GM18498 (cell line): ENCODE measurements around the gene ZNF446.

Experiments used
- ATAC-seq: cut with Tn5 transposase; IDR thresholded peaks from one replicate; pipeline ENCODE4 v1.9.1; 2021; ENCODE audit warnings: mild to moderate bottlenecking, moderate library complexity; ENCODE audit not compliant: unreplicated experiment

Gene ZNF446

DNA sequence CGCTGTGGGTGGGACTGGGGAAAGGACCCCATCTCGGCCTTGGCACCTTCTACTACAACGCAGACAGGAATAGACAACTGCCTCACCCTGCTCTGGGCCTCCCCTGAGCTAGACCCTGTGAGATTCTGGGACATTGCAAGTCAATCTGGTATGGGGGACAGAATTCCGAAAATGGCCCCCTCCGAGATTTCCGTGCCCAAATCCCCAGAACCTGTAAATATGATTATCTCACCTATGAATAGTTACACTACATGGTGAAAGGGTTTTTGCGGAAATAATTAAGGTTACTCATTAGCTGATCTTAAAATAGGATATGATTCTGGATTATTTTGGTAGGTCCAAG lies 44.1 kb downstream of the ZNF446 start:
- no peak for ATAC-seq

DNA sequence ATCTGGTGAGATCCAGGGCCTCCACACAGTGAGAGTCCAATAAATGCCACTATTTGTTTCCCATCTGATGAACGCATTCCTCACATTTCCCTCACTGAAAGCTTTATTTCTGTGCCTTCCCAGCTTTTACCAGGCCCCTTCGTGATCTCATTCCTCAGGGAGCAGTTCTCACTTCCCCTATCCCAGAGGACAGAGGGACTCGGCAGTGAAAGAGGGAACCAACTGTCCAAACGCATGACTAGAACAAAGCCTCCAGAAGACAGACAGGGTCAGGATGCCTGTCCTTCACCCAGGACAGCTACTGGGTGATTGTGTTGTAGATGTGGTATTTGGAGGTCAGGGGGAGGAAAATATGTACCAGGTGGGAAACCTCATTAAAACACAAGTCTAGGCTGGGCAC lies 45.5 kb downstream of the ZNF446 start:
- no peak for ATAC-seq

DNA sequence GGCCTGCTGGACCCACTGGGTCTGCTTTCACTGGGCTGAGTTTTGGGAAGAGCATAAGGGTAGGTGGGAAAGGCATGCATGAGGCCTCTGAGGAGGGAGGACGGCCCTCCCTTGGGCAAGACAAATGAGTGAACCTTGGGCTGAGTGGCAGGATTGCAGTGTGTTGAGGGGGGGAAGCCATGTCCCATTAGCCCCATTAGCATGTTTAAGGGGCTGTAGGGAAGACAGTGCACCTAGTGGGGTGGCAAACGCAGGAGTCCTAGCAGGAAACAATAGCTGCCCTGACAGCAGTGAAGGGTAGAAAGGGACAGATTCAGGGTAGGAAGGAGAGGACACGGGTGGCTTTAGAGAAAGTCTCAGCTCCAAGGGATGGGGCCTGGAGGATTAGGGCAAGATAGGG lies 46.6 kb downstream of the ZNF446 start:
- no peak for ATAC-seq

DNA sequence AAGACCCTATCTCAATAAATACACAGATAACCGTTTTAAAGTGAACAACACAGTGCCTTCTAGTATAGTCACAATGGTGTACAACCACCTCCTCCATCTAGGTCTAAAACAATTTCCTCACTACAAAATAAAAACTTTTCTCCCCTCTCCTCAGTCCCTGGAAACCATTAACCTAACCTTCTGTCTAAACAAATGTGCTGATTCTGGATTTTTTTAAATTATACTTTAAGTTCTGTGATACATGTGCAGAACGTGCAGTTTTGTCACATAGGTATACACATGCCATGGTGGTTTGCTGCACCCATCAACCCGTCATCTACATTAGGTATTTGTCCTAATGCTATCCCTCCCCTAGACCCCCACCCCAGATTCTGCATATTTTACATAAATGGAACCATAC lies 53.3 kb downstream of the ZNF446 start:
- ATAC-seq, result no peak
